Thymus (tissue), 11 donors: ENCODE data around the gene EXOC4. TPM values are rescaled to one million over a fixed set of nuclear protein-coding genes. Genes with fewer than 3 reads are reported as not detected.

Experiments
- DNase-seq, 9 donors: peaks; one replicate each; pipeline ENCODE4 v3.0.0-alpha.2; 2013; ENCODE audit warnings: low spot score in 9 of 9, low read depth in 6 of 9, missing footprints in 1 of 9
- H3K27ac ChIP-seq, 2 donors: one replicate each; pipeline ENCODE4 v1.5.1; 2013; ENCODE audit warnings: control low read depth in 1 of 2, low read depth in 1 of 2, low read length in 1 of 2, mild to moderate bottlenecking in 1 of 2, moderate library complexity in 1 of 2
- H3K27me3 ChIP-seq, 2 donors: one replicate each; pipeline ENCODE4 v1.5.1; 2013; ENCODE audit warnings: low read length in 1 of 2; ENCODE audit not compliant: control insufficient read depth in 2 of 2, insufficient read depth in 1 of 2
- H3K36me3 ChIP-seq, 2 donors: one replicate each; pipeline ENCODE4 v1.5.1; 2013; ENCODE audit warnings: low read length in 1 of 2, mild to moderate bottlenecking in 1 of 2, moderate library complexity in 1 of 2; ENCODE audit not compliant: control insufficient read depth in 2 of 2, insufficient read depth in 2 of 2
- H3K4me1 ChIP-seq, 2 donors: one replicate each; pipeline ENCODE4 v1.5.1; 2013; ENCODE audit warnings: low read length in 2 of 2; ENCODE audit not compliant: control insufficient read depth in 2 of 2, insufficient read depth in 2 of 2
- H3K4me3 ChIP-seq, 2 donors: one replicate each; pipeline ENCODE4 v1.5.1; 2013; ENCODE audit warnings: low read length in 2 of 2, control low read depth in 1 of 2, mild to moderate bottlenecking in 1 of 2
- H3K9me3 ChIP-seq, 2 donors: one replicate each; pipeline ENCODE4 v1.5.1; 2013; ENCODE audit warnings: low read length in 1 of 2, mild to moderate bottlenecking in 1 of 2; ENCODE audit not compliant: control insufficient read depth in 2 of 2, insufficient read depth in 1 of 2
- WGBS: extraction: QIAGEN DNeasy Blood & Tissue Kit; methylation state at CpG from one replicate; pipeline ENCODE4 v1.1.7; 2013; 5-methylcytosine and 5-hydroxymethylcytosine counted together
- polyA plus RNA-seq: library from polyadenylated mRNA; stranded (reverse); fragments of 200-250 nt; gene quantifications from one replicate; pipeline ENCODE4 v1.2.3, GENCODE V29; 2013
- total RNA-seq: library from RNA; stranded (reverse); fragments of 120-200 nt; gene quantifications from one replicate; pipeline ENCODE4 v1.2.4, GENCODE V29; 2013
- donor health status: healthy.

The EXOC4 gene
- total and polyA plus RNA-seq, 2 donors = 25.5 to 51.2 TPM

DNA sequence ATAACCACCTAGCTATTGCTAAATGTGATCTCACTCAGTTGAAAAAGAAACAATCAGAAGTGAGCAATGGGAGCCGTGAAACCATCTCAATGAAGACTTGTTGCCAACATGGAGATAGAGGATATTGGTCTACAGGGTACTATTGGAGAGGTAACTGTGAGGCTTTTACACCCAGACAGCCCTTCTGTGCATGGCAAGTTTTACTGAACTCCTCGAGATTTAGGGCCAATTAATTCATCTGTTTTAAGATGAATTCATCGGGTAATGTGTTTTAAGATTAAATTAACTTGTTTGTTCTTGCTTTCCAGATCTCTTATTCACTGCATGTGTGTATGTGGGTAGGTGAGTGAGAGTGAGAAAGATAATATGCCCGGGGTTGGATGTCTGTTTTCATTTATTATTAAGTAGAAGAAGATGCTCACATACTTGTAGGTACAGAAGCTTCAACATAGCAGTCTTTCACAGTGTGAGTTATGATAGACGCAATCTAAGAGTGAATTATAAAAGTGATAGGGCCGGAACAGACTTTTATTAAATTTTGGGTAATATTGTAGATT is 323.8 kb downstream of the EXOC4 start:
- no peak overlapping the region for H3K4me3 ChIP-seq
- H3K4me1 ChIP-seq = no peaks in the 10 kb centered on the region
- no peaks in the 10 kb centered on the region for H3K27me3 ChIP-seq
- H3K9me3 ChIP-seq = no peaks in the 10 kb centered on the region
- DNase-seq = no peak
- WGBS = over 99% methylated on average over 6 of the region's 6 CpGs
- no peak overlapping the region for H3K27ac ChIP-seq
- H3K36me3 ChIP-seq = no peaks in the 10 kb centered on the region

DNA sequence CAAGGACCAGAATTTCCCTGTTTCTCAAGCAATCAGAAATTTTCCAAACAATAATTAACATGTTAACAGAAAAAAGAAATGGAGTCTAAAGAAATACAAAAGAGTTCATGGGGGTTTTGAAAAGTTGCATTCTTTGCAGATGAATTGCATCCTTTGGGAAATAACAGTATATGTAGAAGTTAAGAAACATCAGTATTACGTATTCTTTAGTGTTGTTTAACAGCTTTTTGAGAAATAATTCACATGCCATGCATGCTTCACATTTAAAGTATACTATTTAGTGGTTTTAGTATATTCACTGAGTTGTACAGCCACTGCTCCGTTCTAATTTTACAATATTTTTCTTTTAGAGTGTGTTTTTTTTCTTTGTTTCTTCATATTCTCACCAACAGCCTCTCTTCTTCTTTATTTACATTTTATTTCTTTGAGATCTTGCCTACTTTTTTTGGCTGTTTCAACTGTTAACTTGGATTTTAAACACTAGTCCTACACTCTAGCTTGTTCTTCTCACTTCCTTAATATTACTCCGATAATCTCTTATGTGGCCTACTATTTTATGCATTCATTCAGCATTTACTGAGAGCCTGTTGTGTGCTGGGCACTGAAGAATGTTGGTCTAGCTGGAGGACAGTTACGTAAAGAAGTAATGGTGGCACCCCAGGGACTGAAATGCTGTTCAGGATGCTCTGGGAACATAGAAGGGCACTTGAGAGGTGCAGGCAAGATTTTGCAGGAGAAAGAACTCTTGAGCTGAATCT is 330.1 kb downstream of the EXOC4 start:
- WGBS = 98% methylated on average over 4 of the region's 4 CpGs
- H3K9me3 ChIP-seq = no peaks in the 10 kb centered on the region
- DNase-seq = no peak
- H3K4me3 ChIP-seq = no peak overlapping the region
- no peak overlapping the region for H3K27ac ChIP-seq
- H3K36me3 ChIP-seq = no peaks in the 10 kb centered on the region
- peaks cover 5 to 12% of the 10 kb centered on the region in 2 donors for H3K4me1 ChIP-seq
- H3K27me3 ChIP-seq = no peaks in the 10 kb centered on the region

DNA sequence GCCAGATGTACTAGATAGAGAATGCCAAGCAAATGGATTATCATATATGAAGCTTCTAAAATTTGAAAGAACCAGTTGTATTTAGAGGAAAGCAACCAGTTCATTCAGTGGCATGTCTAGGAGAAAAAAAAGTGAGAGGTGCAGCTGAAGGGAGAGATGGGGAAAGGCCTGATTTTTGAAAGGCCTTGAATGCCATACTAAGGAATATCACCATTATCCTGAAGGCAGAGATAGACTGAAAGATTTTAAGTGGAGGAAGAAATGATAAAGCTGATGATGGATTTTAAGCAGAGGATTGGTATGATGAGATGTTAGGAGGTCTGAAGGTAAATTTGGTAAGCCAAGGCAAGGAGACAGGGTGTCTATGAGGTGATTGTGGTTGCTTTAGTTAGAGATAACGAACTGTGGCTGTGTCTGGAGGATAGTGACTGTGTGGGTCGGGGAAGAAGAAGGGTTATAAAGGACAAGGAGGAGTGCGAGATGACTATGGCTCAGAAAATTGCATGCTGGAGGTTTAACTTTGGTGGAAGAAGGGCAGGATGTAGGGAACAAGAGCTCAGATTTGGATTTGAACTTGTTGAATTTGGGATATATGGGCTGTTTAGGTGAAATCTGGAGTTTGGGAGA is 330.8 kb downstream of the EXOC4 start:
- 75% methylated on average over 3 of the region's 3 CpGs for WGBS
- Histone ChIP-seq H3K4me1 (peaks cover 5 to 12% of the 10 kb centered on the region in 2 donors), H3K36me3 (no peaks in the 10 kb centered on the region), H3K4me3 (no peak overlapping the region), H3K27ac (no peak overlapping the region), H3K27me3 (no peaks in the 10 kb centered on the region), H3K9me3 (no peaks in the 10 kb centered on the region)
- no peak for DNase-seq

DNA sequence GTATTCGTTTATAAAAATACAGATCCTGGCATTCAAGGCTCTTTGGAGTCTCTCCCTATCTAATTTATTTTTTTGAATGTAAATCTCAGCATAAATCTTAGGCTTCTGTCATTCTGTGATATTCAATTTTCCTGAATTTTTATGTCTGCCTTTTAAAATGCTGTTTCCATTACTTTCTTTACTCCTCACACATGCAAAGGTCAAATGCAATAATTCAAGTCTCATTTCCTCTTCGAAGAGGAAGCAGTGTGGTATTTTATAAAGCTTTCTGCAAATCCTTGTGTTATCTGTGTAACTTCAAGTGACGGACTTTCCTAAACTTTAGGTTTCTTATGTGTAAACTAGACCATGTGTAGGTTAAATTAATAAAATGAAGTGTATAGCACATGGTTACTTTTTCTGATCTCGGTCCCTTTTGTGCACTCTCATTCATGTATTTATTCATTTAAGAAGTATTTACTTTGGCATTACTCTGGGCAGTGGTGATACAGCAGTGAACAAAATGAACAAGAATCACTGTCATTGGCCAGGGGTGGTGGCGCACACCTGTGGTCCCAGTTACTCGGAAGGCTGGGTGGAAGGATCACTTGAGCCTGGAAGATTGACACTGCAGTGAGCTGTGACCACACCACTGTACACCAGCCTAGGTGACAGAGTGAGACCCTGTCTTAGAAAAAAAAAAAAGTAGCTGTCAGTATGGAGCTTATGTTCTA is 332.2 kb downstream of the EXOC4 start:
- no peaks in the 10 kb centered on the region for H3K9me3 ChIP-seq
- no peaks in the 10 kb centered on the region for H3K36me3 ChIP-seq
- no peak overlapping the region for H3K4me3 ChIP-seq
- WGBS = 78% methylated on average over 6 of the region's 6 CpGs
- H3K27ac ChIP-seq = peak overlapping the region in 1 of 2 donors; percentile 49
- no peak for DNase-seq
- peaks cover 5 to 12% of the 10 kb centered on the region in 2 donors for H3K4me1 ChIP-seq
- H3K27me3 ChIP-seq = no peaks in the 10 kb centered on the region

DNA sequence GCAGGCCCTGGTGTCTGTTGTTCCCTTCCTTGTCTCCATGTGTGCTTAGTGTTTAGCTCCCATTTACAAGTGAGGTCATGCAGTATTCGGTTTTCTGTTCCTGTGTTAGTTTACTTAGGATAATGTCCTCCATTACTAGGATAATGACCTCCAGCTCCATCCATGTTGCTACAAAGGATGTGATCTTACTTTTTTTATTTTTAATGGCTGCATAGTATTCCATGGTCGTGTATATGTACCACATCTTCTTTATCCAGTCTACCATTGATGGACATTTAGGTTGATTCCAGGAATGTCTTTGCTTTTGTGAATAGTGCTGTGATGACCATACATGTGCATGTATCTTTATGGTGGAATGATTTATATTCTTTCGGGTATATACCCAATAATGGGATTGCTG is 333.4 kb downstream of the EXOC4 start:
- no peak for DNase-seq
- H3K27ac ChIP-seq = no peak overlapping the region
- H3K4me1 ChIP-seq = peaks cover 5 to 18% of the 10 kb centered on the region in 2 donors
- no peak overlapping the region for H3K4me3 ChIP-seq
- H3K27me3 ChIP-seq = no peaks in the 10 kb centered on the region
- WGBS = 98% methylated on average over 3 of the region's 3 CpGs
- no peaks in the 10 kb centered on the region for H3K36me3 ChIP-seq
- H3K9me3 ChIP-seq = no peaks in the 10 kb centered on the region

DNA sequence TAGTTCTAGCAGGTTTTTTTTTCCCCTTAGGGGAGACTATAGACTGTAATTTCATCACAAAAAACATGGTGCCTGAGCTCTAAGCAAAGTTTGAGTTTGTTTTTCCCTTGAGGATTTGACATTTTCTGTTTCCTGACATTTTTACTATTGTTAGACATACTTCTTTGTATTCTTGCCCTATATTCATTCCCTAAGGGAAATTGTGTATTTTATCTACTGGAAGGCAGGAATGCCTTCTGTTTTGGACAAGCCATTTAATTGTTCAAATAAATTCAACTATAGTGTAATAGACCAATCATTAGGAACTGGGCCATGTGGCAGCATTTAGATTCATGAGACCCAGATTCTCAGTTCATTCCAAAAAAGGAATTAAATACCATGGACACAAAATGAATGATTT is 335.0 kb downstream of the EXOC4 start:
- Histone ChIP-seq H3K9me3 (no peaks in the 10 kb centered on the region), H3K27me3 (no peaks in the 10 kb centered on the region), H3K4me3 (no peak overlapping the region), H3K36me3 (no peaks in the 10 kb centered on the region), H3K4me1 (peaks cover 5 to 21% of the 10 kb centered on the region in 2 donors), H3K27ac (no peak overlapping the region)
- DNase-seq = no peak

DNA sequence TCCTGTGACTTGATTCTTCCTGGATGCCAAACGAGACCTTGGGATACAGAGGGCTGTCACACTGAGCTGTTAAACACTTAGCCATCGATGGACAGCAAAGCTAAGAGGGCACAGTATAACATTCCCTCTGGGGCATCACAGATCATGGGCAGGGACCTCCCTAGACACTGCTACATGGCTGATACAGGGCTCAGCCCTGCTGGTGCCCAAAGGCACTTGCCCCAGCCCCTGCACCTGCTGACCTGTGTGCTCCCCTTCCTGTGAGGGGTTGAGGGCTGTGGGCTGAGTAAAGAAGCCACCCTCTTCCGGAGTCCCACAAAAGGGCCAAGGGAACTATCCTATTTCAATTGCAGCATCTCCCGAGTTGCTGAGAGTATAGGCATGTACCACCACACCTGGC is 337.9 kb downstream of the EXOC4 start:
- no peaks in the 10 kb centered on the region for H3K9me3 ChIP-seq
- 94% methylated on average over 4 of the region's 4 CpGs for WGBS

DNA sequence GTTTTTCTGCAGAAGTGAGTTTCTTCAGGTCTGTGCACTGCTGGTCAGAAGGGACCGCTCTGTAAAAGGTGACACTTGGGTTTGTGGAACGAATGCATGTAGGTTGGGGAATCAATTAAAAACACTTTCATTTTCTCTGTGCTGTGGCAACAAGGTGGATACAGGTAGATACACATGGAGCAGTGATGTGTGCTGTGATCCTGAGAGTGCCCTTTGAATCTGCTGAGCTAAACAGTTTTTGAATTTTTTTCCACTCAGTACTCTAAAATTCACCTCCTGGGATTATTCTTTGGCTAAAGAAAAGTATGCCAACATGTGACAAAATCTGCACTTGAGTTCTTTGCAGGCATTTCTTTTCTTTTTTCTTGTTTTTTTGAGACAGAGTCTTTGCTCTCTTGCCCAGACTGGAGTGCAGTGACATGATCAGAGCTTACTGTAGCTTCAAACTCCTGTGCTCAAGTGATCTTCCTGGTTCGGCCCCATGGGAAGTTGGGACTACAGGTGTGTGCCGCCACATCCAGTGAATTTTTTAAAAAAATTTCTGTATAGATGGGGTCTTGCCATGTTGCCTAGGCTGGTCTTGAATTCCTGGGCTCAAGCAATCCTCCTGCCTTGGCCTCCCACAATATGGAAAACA is 338.9 kb downstream of the EXOC4 start:
- DNase-seq = no peak
- WGBS = 96% methylated on average over 4 of the region's 4 CpGs
- H3K27me3 ChIP-seq = no peaks in the 10 kb centered on the region

More for the DNA sequence above, 337.9 kb downstream of the EXOC4 start:
- no peak for DNase-seq
- Histone ChIP-seq H3K4me1 (peaks cover 0 to 9% of the 10 kb centered on the region in 2 donors), H3K4me3 (no peak overlapping the region), H3K27me3 (no peaks in the 10 kb centered on the region), H3K36me3 (no peaks in the 10 kb centered on the region), H3K27ac (no peak overlapping the region)

More for the DNA sequence above, 338.9 kb downstream of the EXOC4 start:
- Histone ChIP-seq H3K4me3 (no peak overlapping the region), H3K4me1 (peaks cover 0 to 9% of the 10 kb centered on the region in 2 donors), H3K27ac (no peak overlapping the region), H3K36me3 (no peaks in the 10 kb centered on the region), H3K9me3 (no peaks in the 10 kb centered on the region)
